HG03045 (cell line): ENCODE measurements around the gene TMEM87B.

Experiments used
- ATAC-seq: cut with Tn5 transposase; IDR thresholded peaks from one replicate; pipeline ENCODE4 v1.9.1; 2021; ENCODE audit warnings: mild to moderate bottlenecking, moderate library complexity; ENCODE audit not compliant: unreplicated experiment

Gene TMEM87B

GRCh38 chr2:112149194-112149593 is 94.1 kb downstream of the TMEM87B start:
- no peak for ATAC-seq

GRCh38 chr2:112149866-112150435 is 94.9 kb downstream of the TMEM87B start:
- no peak for ATAC-seq

GRCh38 chr2:112150447-112150846 is 95.4 kb downstream of the TMEM87B start:
- ATAC-seq, result no peak

- no peak for ATAC-seq
Observed at GRCh38 chr2:112150851-112151250, 95.8 kb downstream of the TMEM87B start.

GRCh38 chr2:112151271-112151670 is 96.2 kb downstream of the TMEM87B start:
- no peak for ATAC-seq

GRCh38 chr2:112151701-112152440 is 96.8 kb downstream of the TMEM87B start:
- ATAC-seq, result no peak

- no peak for ATAC-seq
Observed at GRCh38 chr2:112152476-112153178, 97.6 kb downstream of the TMEM87B start.

- ATAC-seq, result no peak
Observed at GRCh38 chr2:112153179-112153490, 98.1 kb downstream of the TMEM87B start.

GRCh38 chr2:112153501-112153900 is 98.4 kb downstream of the TMEM87B start:
- ATAC-seq, result no peak

GRCh38 chr2:112154246-112155117 is 99.4 kb downstream of the TMEM87B start:
- ATAC-seq, result no peak

- no peak for ATAC-seq
Observed at GRCh38 chr2:112155331-112156151, 100.5 kb downstream of the TMEM87B start.

GRCh38 chr2:112156152-112156986 is 101.3 kb downstream of the TMEM87B start:
- ATAC-seq, result no peak

- ATAC-seq, result no peak
Observed at GRCh38 chr2:112157472-112157871, 102.4 kb downstream of the TMEM87B start.

GRCh38 chr2:112159454-112159921 is 104.4 kb downstream of the TMEM87B start:
- no peak for ATAC-seq

- no peak for ATAC-seq
Observed at GRCh38 chr2:112160283-112161250, 105.5 kb downstream of the TMEM87B start.

- no peak for ATAC-seq
Observed at GRCh38 chr2:112161431-112162145, 106.5 kb downstream of the TMEM87B start.

- ATAC-seq, result no peak
Observed at GRCh38 chr2:112162341-112162740, 107.3 kb downstream of the TMEM87B start.

- no peak for ATAC-seq
Observed at GRCh38 chr2:112162956-112163355, 107.9 kb downstream of the TMEM87B start.
